Heart left ventricle (tissue), 16 donors: ENCODE measurements around the gene FXR2. TPM values are rescaled to one million over a fixed set of nuclear protein-coding genes. Genes with fewer than 3 reads are reported as not detected.

Experiments
- ATAC-seq, 4 donors: fragments of 200-7000 bp; cut with Tn5 transposase; one replicate each; pipeline ENCODE4 v1.9.1; 2020 to 2022; ENCODE audit warnings: moderate library complexity in 4 of 4, mild to moderate bottlenecking in 3 of 4, moderate number of reproducible peaks in 1 of 4
- DNase-seq, 5 donors: peaks; one replicate each; pipeline ENCODE4 v3.0.0-alpha.2; 2020
- H3K27ac ChIP-seq, 12 donors: fragments of 200-600 bp; sonication (generic) in 4 of 12; one replicate each; pipeline versions ENCODE4 v1.5.0 to v1.8.0; 2016 to 2022; ENCODE audit warnings: mild to moderate bottlenecking in 2 of 12
- H3K27me3 ChIP-seq, 9 donors: fragments of 200-600 bp; sonication (generic) in 2 of 9; one replicate each; pipeline versions ENCODE4 v1.5.1 to v1.8.0; 2016 to 2022; ENCODE audit warnings: mild to moderate bottlenecking in 3 of 9
- H3K36me3 ChIP-seq, 9 donors: fragments of 200-600 bp; sonication (generic) in 2 of 9; one replicate each; pipeline versions ENCODE4 v1.5.0 to v1.8.0; 2018 to 2022; ENCODE audit warnings: mild to moderate bottlenecking in 2 of 9
- H3K4me1 ChIP-seq, 12 donors: fragments of 200-600 bp; sonication (generic) in 4 of 12; one replicate each; pipeline versions ENCODE4 v1.5.0 to v1.8.0; 2016 to 2022; ENCODE audit warnings: mild to moderate bottlenecking in 3 of 12
- H3K4me3 ChIP-seq, 12 donors: fragments of 200-600 bp; sonication (generic) in 4 of 12; one replicate each; pipeline versions ENCODE4 v1.5.0 to v1.8.0; 2017 to 2022; ENCODE audit warnings: mild to moderate bottlenecking in 9 of 12, moderate library complexity in 4 of 12
- H3K9me3 ChIP-seq, 12 donors: fragments of 200-600 bp; sonication (generic) in 4 of 12; one replicate each; pipeline versions ENCODE4 v1.5.0 to v1.8.0; 2016 to 2022; ENCODE audit warnings: mild to moderate bottlenecking in 1 of 12
- CTCF ChIP-seq, 12 donors: fragments of 200-600 bp; sonication (generic) in 4 of 12; IDR thresholded peaks; one replicate each; pipeline versions ENCODE4 v1.5.0 to v1.8.0; 2018 to 2022; ENCODE audit warnings: antibody characterized with exemption in 12 of 12, mild to moderate bottlenecking in 5 of 12
- POLR2A ChIP-seq, 2 donors: fragments of 450-650 bp; IDR thresholded peaks; one replicate each; pipeline ENCODE4 v1.6.1; 2017; ENCODE audit warnings: antibody characterized with exemption in 2 of 2, mild to moderate bottlenecking in 2 of 2, moderate library complexity in 2 of 2
- WGBS, 4 donors: extraction: QIAGEN DNeasy Blood & Tissue Kit in 2 of 4; methylation state at CpG; one replicate each; pipeline versions ENCODE4 v1.1.5 to v1.1.7; 2013 to 2018; 5-methylcytosine and 5-hydroxymethylcytosine counted together
- intact Hi-C, 10 donors: fragments of 100-400 bp; cut with DNase I; formaldehyde crosslinking; loops; one replicate each; pipeline versions ENCODE4 v1.11.1 to v1.14.2; 2022
- polyA plus RNA-seq, 2 donors: library from polyadenylated mRNA; stranded (reverse); fragments of 200-250 nt; gene quantifications; one replicate each; pipeline ENCODE4 v1.2.3, GENCODE V29; 2013
- total RNA-seq, 9 donors: library from RNA; depleted of rRNA in 2 of 9; stranded (reverse); fragments of >200 nt in 2 of 9; fragmentation: NEBNext Ultra II Directional in 3 of 9; extraction: Animal tissue kit (Norgen Biotek cat#: 25700) in 3 of 9; gene quantifications; one replicate each; pipeline versions ENCODE4 v1.1.0 to v1.2.4, GENCODE V29; 2016 to 2023
- donor health status: ischemic (EF 13 %, LVEDD 7.1; RV severe dilation, severe dysfunction).
- donor health status: healthy with polysubstance abuse.
- donor health status: DM: no; HTN: yes; CAD: no.
- donor health status: DM: no; HTN: no; CAD: no.
- donor health status: ischemic (EF 25% LVEDD 6.9; RV normal size, moderate dysfunction).
- donor health status: ischemic (EF 25% LVEDD 5.7; RV mildly dilated, moderate dysfunction).
- donor health status: healthy.
- donor health status: DM: yes; HTN: yes; CAD: no.
- donor health status: ischemic (EF 35%, LVEDD 5.7; RV mildly dilated, moderate dysfunction).
- donor health status: nonischemic (EF 11% LVEDD 7.7; RV severe dilation, severe dysfunction).
- donor health status: DM: yes; HTN: yes; CAD: no.
- donor health status: PGD.
- donor health status: ischemic (EF 29% LVEDD 5.4; RV normal size, mild dysfunction).
- donor health status: nonischemic (EF 23%, LVEDD 6.1; RV moderate dilation, normal function).

Gene FXR2
- total and polyA plus RNA-seq, 11 donors, result 68.0 to 123 (median 98.6) TPM

GRCh38 chr17:7634384-7634783, 19.7 kb upstream of the FXR2 start:
- 18 to 24% (median 19%) methylated on average over 5 of the region's 5 CpGs for WGBS, 4 donors
- Histone ChIP-seq H3K27me3 (no peaks in the 10 kb centered on the region), H3K4me1 (peaks cover 0 to 14% (median 0%) of the 10 kb centered on the region in 12 donors), H3K36me3 (no peaks in the 10 kb centered on the region), H3K27ac (no peak overlapping the region), H3K9me3 (no peaks in the 10 kb centered on the region), H3K4me3 (no peak overlapping the region)
- ATAC-seq, result peak; percentile 27 to 68 (median 44)
- TF ChIP-seq POLR2A (IDR thresholded peaks at IDR 0.05), result no peak
- TF ChIP-seq CTCF (IDR thresholded peaks at IDR 0.05), result peak; percentile 29 to 65 (median 44)
- DNase-seq, result peak in 4 of 5 donors; percentile 52 to 80 (median 66)
- intact Hi-C loops, result loop anchor here in 6 of 10 donors (1.0 to 5.0 kb wide), 2 partner anchors 53 kb away; partner anchors contain the start of genes TP53 (in 6 of the 6) and WRAP53 (in 4 of the 6)

GRCh38 chr17:7633093-7633492, 18.4 kb upstream of the FXR2 start:
- no peak overlapping the region for H3K4me3 ChIP-seq
- WGBS, 4 donors, result 69 to 93% (median 86%) methylated on average over 2 of the region's 2 CpGs
- intact Hi-C loops, result loop anchor here in 7 of 10 donors (2.0 to 5.0 kb wide), 3 partner anchors 54 to 56 kb away; partner anchors contain the start of genes WRAP53 (in 6 of the 7) and TP53 (in 5 of the 7)
- no peak overlapping the region for H3K27ac ChIP-seq
- DNase-seq, result no peak
- no peak for ATAC-seq
- H3K9me3 ChIP-seq, result no peaks in the 10 kb centered on the region
- peaks cover 0 to 16% (median 2%) of the 10 kb centered on the region in 12 donors for H3K4me1 ChIP-seq
- TF ChIP-seq POLR2A (IDR thresholded peaks at IDR 0.05), result no peak
- TF ChIP-seq CTCF (IDR thresholded peaks at IDR 0.05), result no peak
- H3K27me3 ChIP-seq, result no peaks in the 10 kb centered on the region
- no peaks in the 10 kb centered on the region for H3K36me3 ChIP-seq

GRCh38 chr17:7632492-7632894, 17.8 kb upstream of the FXR2 start:
- Histone ChIP-seq H3K4me3 (no peak overlapping the region), H3K9me3 (no peaks in the 10 kb centered on the region), H3K36me3 (no peaks in the 10 kb centered on the region), H3K27me3 (no peaks in the 10 kb centered on the region), H3K27ac (no peak overlapping the region), H3K4me1 (peaks cover 0 to 19% (median 4%) of the 10 kb centered on the region in 12 donors)
- TF ChIP-seq CTCF (IDR thresholded peaks at IDR 0.05) (peak; percentile 19 to 57 (median 36)), POLR2A (IDR thresholded peaks at IDR 0.05) (no peak)
- intact Hi-C loops, result loop anchor here in 7 of 10 donors (2.0 to 5.0 kb wide), 3 partner anchors 54 to 56 kb away; partner anchors contain the start of genes WRAP53 (in 6 of the 7) and TP53 (in 5 of the 7)
- ATAC-seq (peak in 1 of 4 donors; percentile 21), DNase-seq (no peak)
- WGBS, 4 donors, result 44 to 59% (median 50%) methylated on average over 6 of the region's 6 CpGs

- H3K27me3 ChIP-seq, result no peaks in the 10 kb centered on the region
- H3K4me3 ChIP-seq, result no peak overlapping the region
- TF ChIP-seq CTCF (IDR thresholded peaks at IDR 0.05), result no peak
- no peak for TF ChIP-seq POLR2A (IDR thresholded peaks at IDR 0.05)
- WGBS, 4 donors, result 25 to 37% (median 29%) methylated on average over 8 to 11 of the region's 11 CpGs
- no peaks in the 10 kb centered on the region for H3K9me3 ChIP-seq
- H3K27ac ChIP-seq, result no peak overlapping the region
- H3K36me3 ChIP-seq, result no peaks in the 10 kb centered on the region
- DNase-seq, result peak in 1 of 5 donors; percentile 39
- intact Hi-C loops, result loop anchor here in 7 of 10 donors (2.0 to 5.0 kb wide), 3 partner anchors 55 to 57 kb away; partner anchors contain the start of genes WRAP53 (in 6 of the 7) and TP53 (in 5 of the 7)
- ATAC-seq, result no peak
- peaks cover 0 to 22% (median 8%) of the 10 kb centered on the region in 12 donors for H3K4me1 ChIP-seq
Observed at GRCh38 chr17:7631398-7632380, 17.0 kb upstream of the FXR2 start.
